Spleen (tissue), 7 donors: ENCODE measurements around the gene ABCD3.

ENCODE experiments used
- CTCF ChIP-seq, 11 experiments: fragments of 200-600 bp in 7 of 11; fragments of 450-650 bp in 4 of 11; sonication (generic) in 4 of 11; IDR thresholded peaks in 8 of 11; conservative IDR thresholded peaks in 3 of 11; 1 replicate in 7 of 11; 2 replicates in 4 of 11; pipeline versions ENCODE4 v1.4.0 to v1.8.0; 2016 to 2021; ENCODE audit warnings: antibody characterized with exemption in 11 of 11, inconsistent platforms in 4 of 11, mild to moderate bottlenecking in 1 of 11
- POLR2A ChIP-seq, 3 donors: fragments of 450-650 bp; IDR thresholded peaks; one replicate each; pipeline ENCODE4 v1.5.1; 2017; ENCODE audit warnings: antibody characterized with exemption in 3 of 3, mild to moderate bottlenecking in 1 of 3
- donor health status: DM: no; HTN: no; CAD: no; lungs with moderate emphysema.
- donor health status: DM: no; HTN: no; CAD: no.
- donor health status: DM: no; HTN: no; CAD: no.

DNA sequence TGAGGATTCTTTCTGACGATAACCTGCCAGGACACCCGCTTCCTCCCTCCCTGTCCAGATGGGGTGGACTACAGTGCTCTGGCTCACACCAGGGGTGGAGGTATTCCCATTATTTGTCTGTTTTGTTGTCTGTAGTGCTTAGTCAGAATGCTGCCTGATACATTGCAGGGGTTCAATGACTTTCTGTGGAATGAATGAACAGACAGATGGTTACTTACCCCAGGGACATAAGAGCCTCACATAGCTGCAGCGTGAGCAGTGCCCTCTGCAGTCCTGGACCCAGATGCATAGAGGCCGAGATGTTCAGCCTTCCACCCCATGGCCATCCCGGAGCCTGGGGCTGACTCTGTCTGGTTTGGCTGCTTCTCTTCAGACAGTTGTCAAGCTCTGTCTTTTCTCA, 136.4 kb downstream of the ABCD3 start:
- TF ChIP-seq CTCF (IDR thresholded peaks at IDR 0.05 in 8 of 11, conservative IDR thresholded peaks at IDR 0.05 in 3 of 11): no peak
- no peak for TF ChIP-seq POLR2A (IDR thresholded peaks at IDR 0.05)
